GM06990 (cell line): Measurements from ENCODE around the gene ICAM5.

Experiments
- DNase-seq: peaks from one replicate; pipeline ENCODE4 v3.0.0-alpha.2; 2011; ENCODE audit not compliant: insufficient read length; ENCODE audit errors: extremely low read depth
- H3K27me3 ChIP-seq: replicated peaks from 2 replicates; pipeline ENCODE4 v1.6.0; 2011; ENCODE audit warnings: low read length; ENCODE audit not compliant: control insufficient read depth, insufficient read depth
- H3K36me3 ChIP-seq: 2 replicates; pipeline ENCODE4 v1.5.1; 2011; ENCODE audit warnings: low read length; ENCODE audit not compliant: control insufficient read depth, insufficient read depth
- H3K4me3 ChIP-seq: replicated peaks from 2 replicates; pipeline ENCODE4 v1.5.1; 2011; ENCODE audit warnings: low read depth, mild to moderate bottlenecking, control low read depth, low read length
- CTCF ChIP-seq: IDR thresholded peaks from 2 replicates; pipeline ENCODE4 v1.5.1; 2011; ENCODE audit warnings: low read length, control low read depth, mild to moderate bottlenecking, inconsistent platforms; ENCODE audit not compliant: insufficient read depth, poor library complexity, severe bottlenecking

Gene ICAM5

GRCh38 chr19:10295847-10296591 lies 6.3 kb downstream of the ICAM5 start:
- no peaks in the 10 kb centered on the region for H3K27me3 ChIP-seq
- no peak for DNase-seq
- H3K4me3 ChIP-seq = peak overlapping the region; percentile 62
- TF ChIP-seq CTCF = no peak
- H3K36me3 ChIP-seq = no peaks in the 10 kb centered on the region

GRCh38 chr19:10299545-10300458 lies 10.1 kb downstream of the ICAM5 start:
- no peak for DNase-seq
- no peak overlapping the region for H3K4me3 ChIP-seq
- no peak for TF ChIP-seq CTCF
- H3K36me3 ChIP-seq = no peaks in the 10 kb centered on the region; the same call in 1 of the 2 replicates
- no peaks in the 10 kb centered on the region for H3K27me3 ChIP-seq

GRCh38 chr19:10305139-10305806 lies 15.5 kb downstream of the ICAM5 start:
- Histone ChIP-seq H3K36me3 (no peaks in the 10 kb centered on the region; the same call in none of the 2 replicates), H3K27me3 (no peaks in the 10 kb centered on the region), H3K4me3 (no peak overlapping the region)
- DNase-seq = no peak
- no peak for TF ChIP-seq CTCF

- no peaks in the 10 kb centered on the region; the same call in none of the 2 replicates for H3K36me3 ChIP-seq
- TF ChIP-seq CTCF = no peak
- no peak for DNase-seq
- H3K4me3 ChIP-seq = no peak overlapping the region
- no peaks in the 10 kb centered on the region for H3K27me3 ChIP-seq
These were observed 16.6 kb downstream of the ICAM5 start for GRCh38 chr19:10306327-10306726.

DNA sequence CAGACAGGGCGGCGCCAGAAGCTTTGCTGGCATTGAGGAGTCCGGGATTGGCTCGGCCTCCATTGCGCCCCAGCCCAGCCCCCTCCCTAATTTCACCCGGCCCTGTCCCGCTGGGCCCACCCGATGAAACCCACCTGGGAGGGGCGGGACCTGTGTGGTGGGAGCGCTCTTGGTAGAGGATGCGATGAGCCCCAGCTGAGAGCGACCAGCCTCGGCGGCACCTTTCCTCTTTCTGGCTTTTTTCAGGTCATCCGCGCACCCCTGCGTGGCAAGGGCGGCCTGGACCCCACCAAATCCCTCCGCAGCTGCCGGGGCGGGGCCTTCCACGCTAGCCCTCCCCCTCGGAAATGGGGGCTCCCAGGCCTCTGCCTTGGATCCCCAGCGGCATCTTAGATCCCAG lies 19.7 kb downstream of the ICAM5 start, which contains the start of gene ZGLP1:
Gene ZGLP1, minus strand, starts transcription at position 393 of the 400 bp plus-strand sequence.
- no peak for DNase-seq
- Histone ChIP-seq H3K27me3 (no peaks in the 10 kb centered on the region), H3K36me3 (no peaks in the 10 kb centered on the region; the same call in none of the 2 replicates), H3K4me3 (no peak within 1 kb of the TSS)
- TF ChIP-seq CTCF = no peak
